ENCODE data around the gene TAX1BP3. TPM values are rescaled to one million over a fixed set of nuclear protein-coding genes. Genes with fewer than 3 reads are reported as not detected.

Gene TAX1BP3
- total and polyA plus RNA-seq, 2 experiments from 2014 or later: 98.7 to 134 TPM

GRCh38 chr17:3665834-3666233, 2.5 kb downstream of the TAX1BP3 start:
- Mint-ChIP-seq H3K9me3 (no peaks in the 10 kb centered on the region; the same call in 2 of the 3 replicates), H3K4me1 (peaks cover 22% of the 10 kb centered on the region), H3K27ac (no peak overlapping the region), H3K36me3 (ENCODE audit: low read depth) (peaks cover 21% of the 10 kb centered on the region), H3K4me3 (peak overlapping the region; percentile 44; the same call in 2 of the 3 replicates), H3K27me3 (ENCODE audit: insufficient read depth, low read depth, poor library complexity) (peaks cover 24% of the 10 kb centered on the region)
- H3K9me2 ChIP-seq (ENCODE audit: insufficient read depth): no peaks in the 10 kb centered on the region
- no peak for ATAC-seq
- no peak overlapping the region for H3K4me2 ChIP-seq
- H3K79me2 ChIP-seq (replicated peaks; ENCODE audit: insufficient read depth): peaks cover 40% of the 10 kb centered on the region
- peaks cover 7% of the 10 kb centered on the region; the same call in 1 of the 2 replicates for H3K4me1 ChIP-seq (ENCODE audit: insufficient read depth)
- H2AFZ ChIP-seq: no peak overlapping the region
- H3K27me3 ChIP-seq (ENCODE audit: insufficient read depth): no peaks in the 10 kb centered on the region
- no peak for TF ChIP-seq EZH2phosphoT487 (IDR thresholded peaks at IDR 0.05; ENCODE audit: unreplicated experiment)
- TF ChIP-seq ZNF331 (CRISPR knock-in tag; IDR thresholded peaks at IDR 0.05; ENCODE audit: low read depth): no peak
- no peak for TF ChIP-seq NANOG (IDR thresholded peaks at IDR 0.05; ENCODE audit: borderline replicate concordance)
- no peak for TF ChIP-seq EZH2 (IDR thresholded peaks at IDR 0.05; ENCODE audit: low read depth, unreplicated experiment)
- no peak for TF ChIP-seq CTCF (conservative IDR thresholded peaks at IDR 0.05; ENCODE audit: low read depth in 2 of 2)
- no peak for TF ChIP-seq CREB1 (CRISPR knock-in tag; IDR thresholded peaks at IDR 0.05; ENCODE audit: low read depth)
- TF ChIP-seq ZNF462 (CRISPR knock-in tag; IDR thresholded peaks at IDR 0.05): no peak
- no peak for TF ChIP-seq POLR2AphosphoS5 (IDR thresholded peaks at IDR 0.05; ENCODE audit: low read depth)
- no peak for TF ChIP-seq STAT1 (IDR thresholded peaks at IDR 0.05; ENCODE audit: unreplicated experiment)
- TF ChIP-seq, protein P1, sequence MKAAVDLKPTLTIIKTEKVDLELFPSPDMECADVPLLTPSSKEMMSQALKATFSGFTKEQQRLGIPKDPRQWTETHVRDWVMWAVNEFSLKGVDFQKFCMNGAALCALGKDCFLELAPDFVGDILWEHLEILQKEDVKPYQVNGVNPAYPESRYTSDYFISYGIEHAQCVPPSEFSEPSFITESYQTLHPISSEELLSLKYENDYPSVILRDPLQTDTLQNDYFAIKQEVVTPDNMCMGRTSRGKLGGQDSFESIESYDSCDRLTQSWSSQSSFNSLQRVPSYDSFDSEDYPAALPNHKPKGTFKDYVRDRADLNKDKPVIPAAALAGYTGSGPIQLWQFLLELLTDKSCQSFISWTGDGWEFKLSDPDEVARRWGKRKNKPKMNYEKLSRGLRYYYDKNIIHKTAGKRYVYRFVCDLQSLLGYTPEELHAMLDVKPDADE (IDR thresholded peaks at IDR 0.05): no peak
- no peak for TF ChIP-seq JUNB (IDR thresholded peaks at IDR 0.05; ENCODE audit: unreplicated experiment)
- no peak for TF ChIP-seq ZNF114 (CRISPR knock-in tag; IDR thresholded peaks at IDR 0.05)
- TF ChIP-seq REST (IDR thresholded peaks at IDR 0.05; ENCODE audit: unreplicated experiment): no peak
- DNase-seq (ENCODE audit: low spot score): no peak
- H3F3A ChIP-seq (replicated peaks; ENCODE audit: low read depth): peaks cover 20% of the 10 kb centered on the region; the same call in 1 of the 2 replicates
- H3K36me3 ChIP-seq (ENCODE audit: insufficient read depth): 0 out of 2 replicates have a peak, but pooled peaks cover 3% of the 10 kb centered on the region
- H3K27ac ChIP-seq (ENCODE audit: low read depth): no peak overlapping the region
- H4K20me1 ChIP-seq (replicated peaks; ENCODE audit: insufficient read depth): peaks cover 14% of the 10 kb centered on the region
- H3K4me3 ChIP-seq: no peak overlapping the region

Data from GM23338 (cell line).